HG03280 (cell line): ENCODE measurements around the gene FTO.

Experiments
- ATAC-seq: cut with Tn5 transposase; IDR thresholded peaks from one replicate; pipeline ENCODE4 v1.9.1; 2021; ENCODE audit warnings: mild to moderate bottlenecking, moderate library complexity; ENCODE audit not compliant: unreplicated experiment

The FTO gene

GRCh38 chr16:53986793-53987192 is 282.8 kb downstream of the FTO start:
- no peak for ATAC-seq

DNA sequence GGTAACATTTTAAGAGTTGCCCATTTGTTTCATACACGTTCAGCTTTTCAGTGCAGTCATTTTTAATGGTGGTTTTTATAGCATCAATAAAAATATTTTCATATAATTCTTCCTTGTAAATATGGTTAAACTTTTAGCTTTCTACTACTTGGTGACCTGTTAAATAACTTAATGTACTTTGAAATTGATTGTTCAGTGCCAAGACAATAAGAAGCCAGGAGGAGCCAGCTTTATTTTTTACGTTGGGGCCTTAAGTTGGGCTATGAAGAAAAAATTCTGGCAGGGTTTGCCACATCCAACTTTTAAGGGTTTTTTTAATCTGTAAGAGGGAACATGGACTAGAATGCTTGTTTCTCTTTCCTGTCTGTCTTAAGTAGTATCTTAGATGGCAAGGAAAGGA is 284.2 kb downstream of the FTO start:
- ATAC-seq, result no peak

- ATAC-seq, result no peak
These were observed 285.6 kb downstream of the FTO start for GRCh38 chr16:53989597-53989996.

DNA sequence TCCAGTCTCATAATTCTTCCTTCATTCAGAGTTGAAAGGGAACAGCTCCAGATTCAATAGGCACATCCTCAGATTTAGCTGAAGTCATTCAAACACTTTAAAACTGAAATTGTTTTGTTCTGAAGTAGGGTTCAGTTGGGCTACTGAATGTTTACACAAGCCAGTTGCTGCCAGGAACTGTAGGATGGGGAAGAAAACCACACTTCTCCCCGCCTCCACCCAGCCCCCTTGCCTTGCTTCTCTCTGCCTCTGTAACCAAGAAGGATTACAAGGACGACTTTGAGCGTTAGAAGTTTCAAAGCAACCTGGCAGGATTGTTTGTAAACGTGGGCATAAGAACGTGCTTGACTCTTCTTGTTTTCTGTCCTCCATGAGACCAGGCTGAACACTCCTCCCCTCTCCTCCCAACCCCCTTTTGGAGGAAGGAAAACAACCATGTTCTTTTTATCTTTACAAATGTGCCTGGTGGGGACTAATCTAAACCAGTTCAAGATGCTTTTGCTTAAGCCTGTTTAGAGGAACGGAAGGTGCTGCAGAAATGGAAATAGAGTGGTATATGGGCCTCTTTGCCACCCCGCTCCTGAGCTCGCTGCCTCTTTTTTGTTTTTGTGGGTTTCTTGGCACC is 287.9 kb downstream of the FTO start:
- ATAC-seq, result no peak

GRCh38 chr16:53995378-53995777 is 291.4 kb downstream of the FTO start:
- no peak for ATAC-seq

GRCh38 chr16:53996961-53997360 is 293.0 kb downstream of the FTO start:
- ATAC-seq, result no peak

DNA sequence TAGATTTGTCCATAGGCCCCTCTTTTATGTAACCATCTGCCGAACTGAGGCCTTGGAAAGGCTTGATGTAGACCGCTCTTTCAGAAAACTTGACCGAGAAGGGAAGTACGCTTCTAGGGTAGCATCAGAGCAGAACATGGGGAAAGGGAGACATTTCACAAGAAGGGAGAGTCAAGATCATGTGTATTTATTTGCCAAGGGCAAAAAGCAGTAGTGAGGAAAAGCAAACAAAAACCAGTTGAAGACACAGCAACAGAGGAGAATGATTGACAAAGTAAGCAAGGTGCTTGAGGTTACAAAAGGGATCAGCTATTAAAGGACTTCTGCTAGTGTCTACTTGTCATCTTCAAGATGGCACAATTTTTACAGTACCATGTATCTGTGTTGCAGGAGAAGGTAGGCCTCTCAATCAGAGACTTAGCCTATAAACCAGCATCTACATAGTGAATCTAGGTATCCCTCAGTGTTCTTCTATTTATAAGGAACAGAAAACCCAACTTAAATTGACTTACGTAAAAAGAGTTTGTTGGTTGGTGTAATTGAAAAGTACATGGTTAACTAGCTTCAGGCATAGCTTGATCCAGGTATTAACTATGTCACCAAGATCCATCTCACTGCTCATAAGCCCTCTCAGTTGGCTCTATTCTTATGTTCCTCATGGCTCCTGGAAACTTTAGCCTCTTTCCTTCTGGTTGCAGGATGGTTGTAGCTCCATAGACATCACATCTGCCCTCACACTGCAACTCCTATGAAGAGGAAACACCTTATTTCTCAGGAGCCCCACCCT is 294.3 kb downstream of the FTO start:
- no peak for ATAC-seq

DNA sequence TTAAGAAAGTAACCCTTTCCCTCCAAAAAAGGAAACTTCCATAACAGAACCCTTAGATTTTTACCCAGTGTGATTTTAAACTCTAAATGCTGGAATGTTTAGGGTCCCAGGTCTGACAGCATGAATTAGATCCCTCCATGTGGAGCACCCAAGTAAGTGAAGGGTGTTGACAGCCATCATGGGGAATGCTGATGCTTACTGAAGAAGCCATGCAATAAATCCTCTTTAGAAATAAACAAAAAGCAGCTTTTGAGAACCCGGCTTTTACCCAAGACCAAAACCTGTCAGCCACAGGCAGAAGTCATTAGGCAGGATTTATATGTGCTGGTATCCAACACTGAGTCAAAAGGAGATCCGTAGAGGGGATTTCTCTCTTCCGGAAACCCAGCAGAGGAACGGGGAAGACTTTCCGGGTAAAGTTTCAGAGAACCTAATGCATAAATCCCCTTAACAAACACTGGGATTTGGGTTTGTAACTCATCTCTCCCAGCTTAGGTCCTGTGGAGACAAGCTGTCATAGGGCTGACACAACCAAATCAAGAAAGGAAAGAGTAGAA is 295.1 kb downstream of the FTO start:
- ATAC-seq, result no peak

- no peak for ATAC-seq
These were observed 295.9 kb downstream of the FTO start for GRCh38 chr16:53999841-54000240.

GRCh38 chr16:54000361-54000760 is 296.4 kb downstream of the FTO start:
- ATAC-seq, result no peak

DNA sequence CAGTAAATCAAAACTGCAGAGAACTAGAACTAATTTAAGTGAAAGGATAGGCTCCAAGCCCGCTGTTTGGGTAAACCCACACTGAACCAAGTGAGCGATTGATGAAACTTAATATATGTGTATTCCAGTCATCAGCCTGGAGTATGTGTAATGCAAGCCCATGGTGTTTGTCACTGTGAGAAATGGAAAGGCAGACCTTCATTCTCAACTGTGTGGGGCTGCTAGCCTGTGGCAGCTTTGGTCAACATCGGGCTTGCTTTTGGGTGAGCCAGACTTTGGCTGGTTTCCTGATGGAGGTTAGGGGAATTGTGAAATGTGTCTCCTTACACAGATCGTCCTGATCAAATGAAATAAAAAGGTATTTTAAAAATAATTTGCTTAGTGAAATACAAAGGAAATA is 302.7 kb downstream of the FTO start:
- no peak for ATAC-seq

DNA sequence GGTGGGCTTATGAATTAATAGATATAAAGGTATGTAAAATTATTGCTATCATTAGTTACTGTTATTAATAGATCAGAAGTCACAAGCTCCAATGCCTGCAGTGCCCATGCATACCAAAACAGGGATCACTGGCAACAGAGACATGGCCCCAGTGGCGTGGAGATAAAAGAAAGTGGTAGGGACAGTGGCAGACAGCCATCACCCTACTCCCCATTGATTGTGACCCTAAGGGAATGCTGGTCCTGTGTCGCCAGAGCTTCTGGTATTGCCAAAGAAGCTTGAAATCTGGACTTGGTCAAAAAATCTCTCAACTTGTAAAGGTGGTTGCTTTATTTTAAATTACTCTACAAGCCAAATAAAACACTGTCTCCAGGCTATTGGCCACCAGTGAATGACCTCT is 303.5 kb downstream of the FTO start:
- no peak for ATAC-seq

- no peak for ATAC-seq
These were observed 305.7 kb downstream of the FTO start for GRCh38 chr16:54009464-54010176.

DNA sequence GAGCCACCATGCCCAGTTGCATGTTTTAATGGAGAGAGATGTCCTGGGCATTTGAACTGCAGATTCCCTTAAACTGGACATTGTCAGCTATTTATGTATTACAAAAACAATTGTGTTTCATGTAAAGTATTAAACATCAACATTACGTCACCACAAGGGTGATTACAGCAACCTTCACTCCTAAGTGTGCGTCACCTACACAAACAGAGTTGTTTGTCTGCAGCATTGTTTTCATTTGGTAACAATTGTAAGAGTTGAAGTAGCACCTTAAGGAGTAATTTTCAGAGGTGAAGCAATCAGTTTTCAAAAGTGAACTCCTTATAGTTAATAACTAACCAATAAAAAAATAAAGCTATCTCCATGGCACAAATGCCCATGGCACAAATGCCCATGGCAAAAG is 311.2 kb downstream of the FTO start:
- ATAC-seq, result no peak

- no peak for ATAC-seq
These were observed 318.4 kb downstream of the FTO start for GRCh38 chr16:54022362-54022761.

- no peak for ATAC-seq
These were observed 322.5 kb downstream of the FTO start for GRCh38 chr16:54026456-54026855.

DNA sequence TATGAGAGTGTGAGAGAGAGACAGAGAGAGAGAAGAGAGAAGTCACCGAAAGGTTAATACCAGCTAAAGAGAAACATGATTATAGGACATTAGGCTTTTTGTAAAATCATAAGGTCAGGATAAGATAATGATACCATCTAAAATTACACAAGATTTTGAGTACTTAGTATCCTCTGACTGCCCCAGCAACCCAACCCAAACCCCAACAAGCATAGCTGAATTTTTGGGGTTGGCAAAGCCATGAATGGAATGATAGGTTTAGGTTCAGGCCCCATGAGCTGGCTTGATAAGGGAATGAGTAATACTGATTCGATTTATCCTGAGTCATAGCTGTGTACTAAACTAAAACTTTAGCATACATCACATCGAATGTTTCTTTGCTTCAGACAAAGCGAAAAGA is 323.1 kb downstream of the FTO start:
- ATAC-seq, result no peak

DNA sequence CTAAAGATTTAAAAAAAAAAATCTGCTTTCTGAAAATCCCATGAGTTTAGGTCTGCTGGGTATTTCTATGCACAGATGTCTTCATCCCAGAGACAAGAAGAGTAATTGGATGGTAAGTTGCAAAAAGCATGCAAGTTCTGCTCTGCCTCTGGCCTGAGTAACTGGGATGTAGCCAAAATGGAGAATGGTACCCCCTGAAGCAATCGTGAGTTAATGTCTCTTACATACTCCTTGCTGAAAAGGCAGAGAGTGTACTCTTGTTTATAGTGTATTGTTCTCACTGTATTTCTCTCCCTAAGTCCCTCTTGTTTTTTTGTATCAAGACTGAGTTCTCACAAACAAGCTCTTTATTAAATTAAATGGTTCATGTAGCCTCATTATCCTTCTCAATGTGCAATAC is 323.6 kb downstream of the FTO start:
- no peak for ATAC-seq

DNA sequence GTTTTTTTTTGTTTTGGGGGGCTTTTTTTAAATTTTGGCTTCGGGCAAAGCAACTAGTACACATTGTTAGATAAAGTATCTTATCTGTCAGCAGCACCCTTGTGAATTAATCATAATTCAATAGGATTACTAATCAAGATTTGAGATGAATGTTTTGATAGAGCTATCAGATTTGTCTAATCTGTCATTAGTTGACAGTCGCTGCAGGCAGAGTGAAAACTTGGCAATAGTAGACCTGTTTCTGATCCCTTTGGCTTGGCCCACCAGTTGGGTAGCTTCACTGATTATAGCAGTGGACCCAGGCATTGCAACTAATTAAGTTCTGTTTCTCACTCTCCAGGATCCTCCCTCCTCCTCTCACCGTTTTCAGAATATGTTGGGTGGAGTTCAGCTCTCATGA is 324.0 kb downstream of the FTO start:
- ATAC-seq, result no peak

DNA sequence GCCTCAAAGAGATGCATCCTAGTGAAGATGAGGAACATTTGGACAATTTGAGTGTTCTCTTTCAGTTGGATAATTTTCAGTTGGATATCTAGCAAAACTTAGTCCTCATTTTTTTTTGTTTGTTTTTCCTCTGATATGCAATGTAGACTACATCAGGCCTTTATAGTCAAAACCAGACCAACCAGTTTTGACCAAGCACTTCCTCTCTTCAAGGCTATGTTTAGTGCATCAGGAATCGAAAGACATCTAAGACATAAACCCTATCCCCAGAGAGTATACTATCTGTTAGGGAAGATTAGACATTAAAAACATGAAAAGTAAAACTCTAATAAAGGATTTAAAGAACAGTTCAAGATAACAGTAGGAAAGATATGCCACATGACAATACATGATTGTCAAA is 326.5 kb downstream of the FTO start:
- ATAC-seq, result no peak

GRCh38 chr16:54031107-54031760 is 327.3 kb downstream of the FTO start:
- no peak for ATAC-seq
